HG02885 (cell line): Measurements from ENCODE around the gene DAB2IP.

Experiments
- ATAC-seq: cut with Tn5 transposase; IDR thresholded peaks from one replicate; pipeline ENCODE4 v1.9.1; 2021; ENCODE audit warnings: mild to moderate bottlenecking; ENCODE audit not compliant: unreplicated experiment, poor library complexity

Gene DAB2IP

DNA sequence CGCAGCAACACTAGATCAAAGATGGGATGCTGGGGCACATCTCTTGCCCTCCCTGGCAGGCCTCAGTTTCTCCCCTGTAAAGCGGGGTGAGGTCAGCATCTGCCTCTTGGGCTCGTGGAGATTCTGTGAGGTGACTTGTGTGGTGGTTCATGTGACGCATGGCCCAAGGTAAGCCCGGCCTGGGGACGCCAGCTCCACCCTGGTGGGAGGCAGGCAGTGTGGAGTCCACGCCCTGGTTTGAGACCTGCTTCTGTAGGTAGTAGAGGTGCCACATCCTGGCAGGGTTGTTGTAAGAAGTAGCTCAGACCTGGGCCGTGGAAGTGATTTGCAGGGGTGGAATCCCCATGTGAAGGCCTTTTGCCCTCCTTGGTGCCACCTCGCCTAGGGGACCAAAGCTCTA lies 101.5 kb downstream of the DAB2IP start:
- no peak for ATAC-seq

DNA sequence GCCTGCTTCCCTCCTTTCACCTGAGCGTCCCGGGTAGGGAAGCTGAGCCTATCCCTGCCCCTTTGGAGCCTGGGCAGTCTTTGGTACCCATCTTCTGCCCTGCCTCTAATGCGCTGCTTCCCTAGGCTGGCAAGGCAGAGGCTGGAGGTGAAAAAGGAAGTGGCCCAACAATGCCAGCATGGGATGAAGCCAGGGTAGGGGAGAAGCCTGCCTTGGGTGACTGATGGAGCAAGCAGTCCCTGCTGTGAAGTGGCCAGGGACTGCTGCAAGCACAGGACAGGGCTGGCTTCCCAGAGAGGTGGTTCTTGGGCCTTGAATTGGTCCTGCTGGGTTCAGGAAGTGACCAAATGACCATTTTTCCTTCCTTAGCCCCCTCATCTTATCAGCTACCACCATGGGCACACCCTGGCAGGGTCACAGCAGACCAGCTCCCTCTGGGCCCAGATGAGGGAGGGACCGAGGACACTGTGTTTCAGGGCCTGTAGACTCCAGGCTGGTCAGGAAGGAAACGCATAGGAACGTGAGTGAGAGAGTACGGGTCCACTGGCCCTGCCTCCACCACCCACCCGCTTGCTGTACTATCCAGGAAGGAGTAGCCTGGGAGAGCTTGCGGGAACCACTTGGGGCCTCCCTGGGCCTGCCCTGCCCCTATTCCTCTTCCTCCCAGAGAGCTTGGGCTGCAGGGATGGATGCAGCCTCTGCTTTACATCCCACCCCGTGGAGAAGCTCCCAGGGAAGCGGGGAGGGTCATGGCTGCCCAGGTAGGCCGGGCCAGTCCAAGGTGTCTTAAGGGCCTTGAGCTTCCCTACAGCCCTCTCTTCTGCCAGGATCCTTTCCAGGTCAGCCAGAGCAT lies 102.6 kb downstream of the DAB2IP start:
- no peak for ATAC-seq

DNA sequence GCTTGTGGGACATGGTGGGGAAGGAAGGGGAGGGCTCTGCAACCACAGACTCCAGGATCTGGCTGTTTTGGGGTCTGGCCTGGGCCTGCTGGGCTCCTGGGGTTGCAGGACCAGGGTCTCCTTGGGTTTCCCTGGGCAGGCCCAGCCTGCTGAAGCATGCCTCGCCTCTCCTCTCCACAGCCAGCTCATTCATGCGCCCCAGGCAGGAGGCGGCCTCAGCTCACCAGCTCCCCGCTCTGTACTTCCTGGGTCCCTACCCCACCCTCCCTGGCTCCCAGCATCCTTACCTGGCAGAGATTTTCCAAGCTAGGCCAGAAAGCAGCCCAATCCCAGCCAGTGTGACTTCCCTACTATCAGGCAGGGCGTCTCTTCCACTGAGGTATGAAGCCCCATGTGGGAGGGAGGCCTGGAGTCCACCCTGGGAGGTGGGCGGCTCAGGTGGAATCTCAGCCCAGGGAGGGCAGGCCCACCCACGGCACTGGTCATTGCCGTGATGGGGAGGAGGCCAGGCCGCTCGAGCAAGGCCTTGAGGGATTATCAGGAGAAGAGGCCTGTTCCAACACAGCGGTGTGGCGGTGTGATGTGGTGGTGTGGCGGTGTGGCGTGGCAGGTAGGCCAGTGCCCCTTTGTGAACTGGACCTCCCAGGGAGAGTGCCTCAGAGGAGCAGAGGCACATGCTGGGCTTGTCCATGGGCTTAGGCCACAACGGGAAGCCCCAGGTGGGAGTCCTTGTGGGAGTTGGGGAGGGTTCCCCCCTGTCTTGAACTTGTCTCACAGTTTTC lies 103.4 kb downstream of the DAB2IP start:
- no peak for ATAC-seq

DNA sequence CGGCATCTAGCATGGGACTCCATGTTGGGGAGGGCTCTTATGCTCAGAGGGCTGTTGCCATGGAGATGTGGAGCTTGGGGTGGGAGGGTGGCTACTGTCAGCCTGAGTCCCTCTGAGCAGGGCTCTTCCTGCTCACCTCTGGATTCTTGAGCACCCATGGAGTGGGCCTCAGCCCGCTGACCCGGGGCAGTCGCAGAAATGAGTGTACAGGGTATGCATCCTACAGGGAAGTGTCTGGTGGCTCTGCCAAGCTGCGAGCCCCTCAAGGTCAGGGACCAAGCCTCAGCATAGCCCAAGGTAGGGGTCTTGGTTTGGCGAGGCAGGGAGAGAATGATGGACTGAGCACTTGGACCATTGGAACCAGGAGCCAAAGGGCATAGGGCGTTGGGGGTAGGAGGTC lies 104.1 kb downstream of the DAB2IP start:
- no peak for ATAC-seq

DNA sequence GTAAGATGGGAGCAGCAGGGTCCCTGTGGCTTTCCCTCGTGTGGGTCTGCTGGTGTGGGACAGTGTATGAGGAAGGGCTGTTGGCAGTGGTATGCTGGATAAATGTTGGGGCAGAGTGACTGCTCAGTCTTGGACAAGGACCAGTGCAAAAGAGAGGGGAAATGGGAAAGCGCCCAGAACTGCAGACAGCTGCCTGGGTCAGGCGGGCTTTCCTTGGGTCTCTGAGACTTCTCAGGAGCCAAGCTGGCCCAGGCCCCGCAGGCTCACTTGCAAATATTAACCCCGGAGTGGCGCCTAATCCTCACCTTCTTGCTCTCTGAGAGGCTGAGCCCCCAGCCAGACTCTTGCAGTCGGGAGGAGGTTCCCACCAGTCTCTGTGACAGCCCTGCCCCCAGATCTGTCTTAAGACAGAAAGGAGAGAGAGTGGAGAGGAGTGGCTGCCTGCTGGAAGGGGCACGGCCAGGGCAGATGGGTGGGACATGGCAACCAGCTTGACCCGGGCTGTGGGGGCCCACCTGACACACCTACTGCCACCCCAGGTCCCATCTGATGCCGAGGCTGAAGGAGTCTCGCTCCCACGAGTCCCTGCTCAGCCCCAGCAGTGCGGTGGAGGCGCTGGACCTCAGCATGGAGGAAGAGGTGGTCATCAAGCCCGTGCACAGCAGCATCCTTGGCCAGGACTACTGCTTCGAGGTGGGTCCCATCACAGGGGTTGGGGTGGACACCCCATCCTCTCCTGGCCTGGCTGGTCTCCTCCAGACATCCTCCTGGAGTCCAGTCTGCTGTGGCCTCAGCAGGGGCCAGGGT lies 105.2 kb downstream of the DAB2IP start:
- ATAC-seq, result no peak

DNA sequence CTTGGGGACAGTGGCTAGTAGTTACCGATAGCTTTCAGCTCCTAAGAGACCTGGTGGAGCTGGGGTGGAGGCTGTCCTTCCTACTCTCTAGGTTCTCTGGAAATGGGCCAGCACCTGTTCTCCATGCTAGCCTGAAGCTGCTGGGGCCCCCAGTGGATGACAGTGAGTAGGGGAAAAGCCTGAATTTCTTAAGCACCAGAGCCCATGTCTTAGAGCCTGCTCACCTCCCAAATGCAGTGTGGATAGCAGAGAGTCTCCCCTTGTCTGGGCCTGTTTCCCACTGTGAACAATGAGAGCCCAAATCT lies 105.8 kb downstream of the DAB2IP start:
- ATAC-seq, result no peak

DNA sequence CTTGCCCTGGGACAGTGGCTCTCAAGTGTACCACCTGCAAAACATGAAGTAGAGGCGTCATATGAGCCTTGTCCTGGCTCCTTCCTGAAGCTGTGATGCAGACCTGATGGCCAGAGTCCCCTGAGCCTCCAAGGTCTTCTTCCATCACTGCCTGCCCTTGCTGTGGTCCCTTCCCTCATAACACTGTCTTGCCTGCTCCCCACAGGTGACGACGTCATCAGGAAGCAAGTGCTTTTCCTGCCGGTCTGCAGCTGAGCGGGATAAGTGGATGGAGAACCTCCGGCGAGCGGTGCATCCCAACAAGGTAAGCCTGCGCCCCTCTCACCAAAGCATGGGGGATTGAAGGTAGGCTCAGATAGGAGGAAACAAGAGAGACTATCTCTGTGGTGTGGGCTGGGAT lies 107.3 kb downstream of the DAB2IP start:
- no peak for ATAC-seq

DNA sequence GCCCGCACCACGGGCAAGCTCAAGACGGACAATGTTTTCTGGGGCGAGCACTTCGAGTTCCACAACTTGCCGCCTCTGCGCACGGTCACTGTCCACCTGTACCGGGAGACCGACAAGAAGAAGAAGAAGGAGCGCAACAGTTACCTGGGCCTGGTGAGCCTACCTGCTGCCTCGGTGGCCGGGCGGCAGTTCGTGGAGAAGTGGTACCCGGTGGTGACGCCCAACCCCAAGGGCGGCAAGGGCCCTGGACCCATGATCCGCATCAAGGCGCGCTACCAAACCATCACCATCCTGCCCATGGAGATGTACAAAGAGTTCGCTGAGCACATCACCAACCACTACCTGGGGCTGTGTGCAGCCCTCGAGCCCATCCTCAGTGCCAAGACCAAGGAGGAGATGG lies 108.6 kb downstream of the DAB2IP start:
- no peak for ATAC-seq

DNA sequence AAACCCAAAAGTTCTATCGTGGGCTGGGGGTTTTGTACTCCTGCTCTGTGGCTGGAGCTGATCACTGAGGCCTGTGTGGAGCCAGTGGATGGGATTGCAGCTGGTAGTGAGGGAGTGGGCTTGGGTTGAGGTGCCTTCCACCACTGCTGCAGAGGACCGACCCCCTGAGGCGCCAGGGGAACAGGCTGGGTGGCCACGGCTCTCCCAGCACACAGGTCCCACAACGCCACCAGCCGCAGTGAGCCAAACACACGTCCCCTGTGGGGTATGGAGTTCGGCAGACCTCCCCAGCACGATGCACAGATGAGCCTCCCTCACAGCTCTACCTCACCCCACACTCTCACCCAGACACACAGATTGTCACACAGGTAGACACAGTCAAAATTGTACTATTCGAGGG lies 109.1 kb downstream of the DAB2IP start:
- ATAC-seq, result no peak

DNA sequence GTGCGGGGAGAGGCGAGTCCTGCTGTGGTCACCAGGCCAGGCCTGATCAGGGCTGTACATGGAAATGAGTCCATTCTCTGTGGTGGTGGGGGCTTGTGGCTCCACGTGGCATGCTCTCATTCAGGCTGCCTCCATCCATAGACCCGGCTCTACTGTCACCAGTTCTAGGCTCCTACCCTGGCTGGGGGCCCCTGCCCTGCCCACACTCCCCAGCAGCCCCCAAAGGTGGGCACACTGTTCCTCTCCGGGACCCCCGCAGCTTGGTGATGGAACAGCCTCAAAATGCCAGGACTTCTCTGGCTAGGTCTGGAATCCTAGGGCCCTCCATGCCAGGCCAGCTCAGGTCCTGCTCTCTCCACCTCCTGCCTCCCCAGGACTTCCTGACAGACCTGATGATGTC lies 111.7 kb downstream of the DAB2IP start:
- no peak for ATAC-seq

DNA sequence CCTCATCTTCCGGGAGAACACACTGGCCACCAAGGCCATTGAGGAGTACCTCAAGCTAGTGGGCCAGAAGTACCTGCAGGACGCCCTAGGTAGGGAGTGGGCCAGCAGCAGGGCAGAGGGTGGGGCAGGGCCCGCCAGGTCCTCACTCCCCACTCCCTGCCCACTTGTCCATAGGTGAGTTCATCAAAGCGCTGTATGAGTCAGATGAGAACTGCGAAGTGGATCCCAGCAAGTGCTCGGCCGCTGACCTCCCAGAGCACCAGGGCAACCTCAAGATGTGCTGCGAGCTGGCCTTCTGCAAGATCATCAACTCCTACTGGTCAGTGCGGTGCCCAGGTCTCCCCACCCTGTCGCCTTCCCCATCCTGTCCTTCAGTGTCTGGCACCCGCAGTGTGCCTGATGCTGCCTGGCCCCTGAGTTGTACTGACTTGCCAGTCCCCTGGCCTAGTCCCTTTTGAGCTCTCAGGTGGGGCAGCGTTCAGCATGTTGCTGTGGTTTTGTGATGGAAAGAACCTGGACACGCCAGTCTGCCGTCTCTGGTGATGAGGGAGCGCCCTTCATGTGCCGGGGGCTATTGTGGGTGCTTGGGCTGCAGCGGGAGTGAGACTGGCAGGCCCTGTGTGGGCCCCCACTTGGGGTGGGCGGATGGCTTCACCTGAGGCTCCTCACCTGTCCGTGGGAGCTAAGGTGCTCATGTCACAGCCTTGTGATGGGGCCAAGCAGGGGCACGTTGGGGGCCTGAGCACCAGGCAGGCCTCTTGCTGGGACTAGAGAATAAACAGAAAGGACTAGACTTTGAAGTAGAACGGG lies 112.3 kb downstream of the DAB2IP start:
- ATAC-seq, result no peak

DNA sequence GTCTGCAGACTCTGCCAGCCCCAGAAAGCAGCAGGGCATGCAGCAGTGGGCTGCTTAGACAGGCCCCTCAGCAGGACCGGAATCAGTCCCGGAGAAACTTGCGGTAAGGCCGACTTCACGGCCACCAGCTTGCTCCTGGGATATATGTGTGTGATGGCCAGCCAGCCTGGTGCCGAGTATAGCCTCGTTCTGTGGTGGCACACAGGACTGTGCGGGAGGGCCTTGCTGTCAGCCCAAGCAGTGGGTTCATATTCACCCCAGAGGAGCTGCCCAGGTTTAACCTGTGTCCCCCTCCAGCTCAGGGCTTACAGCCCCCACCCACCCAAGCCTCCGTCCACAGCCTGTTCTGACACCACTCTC lies 112.9 kb downstream of the DAB2IP start:
- ATAC-seq, result no peak

DNA sequence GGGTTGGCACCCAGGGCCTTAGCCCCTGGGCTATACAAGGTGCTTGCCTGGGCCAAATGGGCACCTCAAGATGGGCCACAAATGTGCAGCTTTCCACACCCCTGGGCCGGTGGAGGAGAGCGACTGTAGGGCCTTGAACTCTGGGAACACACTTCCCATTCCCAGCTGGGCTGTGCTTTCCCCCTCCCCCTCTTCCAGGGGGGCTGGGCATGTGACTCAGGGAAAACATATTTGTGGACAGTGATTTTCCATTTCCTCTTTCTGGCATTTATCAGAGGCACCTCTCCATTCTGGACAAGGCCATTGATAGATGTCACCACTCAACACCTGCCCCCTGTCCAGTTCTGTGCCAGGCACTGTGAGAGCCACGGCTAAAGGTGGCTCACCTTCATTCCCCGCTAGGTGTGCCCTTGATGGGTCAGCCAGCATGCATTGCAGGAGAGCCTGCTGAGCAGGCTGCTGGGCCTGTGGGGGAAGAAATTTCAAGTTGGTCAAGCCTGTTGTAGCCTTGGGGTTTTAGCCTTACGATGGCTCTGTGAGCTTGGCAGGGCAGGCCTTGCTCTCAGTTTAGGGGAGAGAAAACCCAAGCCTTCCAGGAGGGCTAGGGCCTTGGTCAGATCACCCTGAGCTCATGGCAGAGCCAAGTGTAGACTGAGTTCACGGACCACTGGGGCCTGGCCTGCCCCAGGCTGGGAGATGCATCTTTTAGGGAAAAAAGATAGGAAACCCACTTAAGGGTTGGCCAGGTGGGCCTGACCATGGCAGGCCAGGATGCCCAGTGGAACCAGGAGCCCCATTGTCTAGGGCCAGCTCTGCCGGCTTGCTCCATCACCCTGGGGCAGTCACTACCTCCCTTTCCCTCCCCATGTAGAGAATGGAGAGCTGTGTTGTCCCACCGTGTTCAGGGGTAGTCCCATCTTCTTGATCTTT lies 113.9 kb downstream of the DAB2IP start:
- no peak for ATAC-seq

DNA sequence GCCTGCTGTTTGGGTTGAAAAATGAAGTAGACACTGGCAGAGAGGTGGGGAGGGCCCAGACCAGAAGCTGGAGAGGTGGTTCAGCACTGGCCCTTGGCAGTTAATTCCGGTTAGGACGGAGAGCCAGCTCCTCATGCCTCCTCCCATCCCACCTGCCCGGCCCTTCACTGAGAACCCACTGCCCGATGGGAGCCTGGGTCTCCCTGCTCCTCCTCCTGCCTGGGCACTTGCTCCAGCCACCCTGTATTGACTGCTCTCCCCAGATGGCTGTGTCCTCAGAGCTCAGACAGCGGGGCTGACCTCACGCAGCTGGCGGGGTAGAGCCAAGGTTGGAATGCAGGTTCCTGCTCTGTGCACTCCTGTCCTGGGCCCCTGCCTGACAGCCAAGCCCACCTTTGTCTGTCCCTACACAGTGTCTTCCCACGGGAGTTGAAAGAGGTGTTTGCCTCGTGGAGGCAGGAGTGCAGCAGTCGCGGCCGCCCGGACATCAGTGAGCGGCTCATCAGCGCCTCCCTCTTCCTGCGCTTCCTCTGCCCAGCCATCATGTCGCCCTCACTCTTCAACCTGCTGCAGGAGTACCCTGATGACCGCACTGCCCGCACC lies 114.7 kb downstream of the DAB2IP start:
- no peak for ATAC-seq

DNA sequence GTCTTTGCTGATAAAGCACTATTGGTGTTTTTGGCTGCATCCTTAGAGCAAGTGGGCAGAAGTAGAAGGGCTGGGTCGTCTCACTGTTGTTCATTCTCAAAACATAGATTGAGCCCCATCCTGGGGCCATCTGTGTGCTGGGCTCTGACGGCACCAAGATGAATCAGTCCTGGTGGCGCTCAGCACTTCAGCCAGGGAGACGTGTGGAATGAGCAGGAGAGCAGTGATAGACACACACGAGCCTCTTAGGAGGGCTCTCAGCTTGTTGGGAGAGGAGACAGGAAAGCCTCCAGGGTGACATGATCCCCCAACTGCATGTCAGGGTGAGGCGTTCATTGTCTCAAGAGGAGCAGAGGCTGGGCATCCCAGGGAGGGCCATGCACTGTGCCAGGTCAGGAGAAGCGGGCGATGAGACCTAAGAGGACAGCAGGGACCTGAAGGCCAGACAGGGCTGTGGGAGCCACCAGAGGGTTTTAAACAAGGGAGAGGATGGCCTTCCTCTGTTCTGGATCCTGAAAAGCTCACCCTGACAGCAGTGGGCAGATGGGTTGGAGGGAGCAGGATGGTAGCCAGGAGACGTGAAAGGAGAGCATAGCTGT lies 115.8 kb downstream of the DAB2IP start:
- ATAC-seq, result no peak

DNA sequence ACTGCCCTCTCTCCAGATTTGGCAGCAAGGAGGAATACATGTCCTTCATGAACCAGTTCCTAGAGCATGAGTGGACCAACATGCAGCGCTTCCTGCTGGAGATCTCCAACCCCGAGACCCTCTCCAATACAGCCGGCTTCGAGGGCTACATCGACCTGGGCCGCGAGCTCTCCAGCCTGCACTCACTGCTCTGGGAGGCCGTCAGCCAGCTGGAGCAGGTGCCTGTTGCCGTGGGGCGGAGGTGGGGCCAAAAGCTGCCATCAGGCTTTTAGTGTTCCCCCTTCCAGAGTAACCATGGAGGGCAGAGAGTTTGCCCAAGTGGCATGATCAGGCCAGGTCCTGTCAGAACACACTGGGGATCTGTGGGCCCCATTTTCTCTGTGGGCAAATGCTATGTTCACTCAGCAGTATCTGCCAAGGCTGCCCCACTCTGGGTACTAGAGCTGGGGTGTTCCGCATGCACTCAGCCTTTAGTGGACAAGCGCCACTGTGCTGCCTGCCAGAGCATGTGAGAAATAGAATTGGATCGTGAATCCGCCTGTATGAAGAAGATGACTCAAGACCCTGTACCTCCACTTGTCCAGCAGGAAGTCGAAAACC lies 117.1 kb downstream of the DAB2IP start:
- ATAC-seq, result no peak

DNA sequence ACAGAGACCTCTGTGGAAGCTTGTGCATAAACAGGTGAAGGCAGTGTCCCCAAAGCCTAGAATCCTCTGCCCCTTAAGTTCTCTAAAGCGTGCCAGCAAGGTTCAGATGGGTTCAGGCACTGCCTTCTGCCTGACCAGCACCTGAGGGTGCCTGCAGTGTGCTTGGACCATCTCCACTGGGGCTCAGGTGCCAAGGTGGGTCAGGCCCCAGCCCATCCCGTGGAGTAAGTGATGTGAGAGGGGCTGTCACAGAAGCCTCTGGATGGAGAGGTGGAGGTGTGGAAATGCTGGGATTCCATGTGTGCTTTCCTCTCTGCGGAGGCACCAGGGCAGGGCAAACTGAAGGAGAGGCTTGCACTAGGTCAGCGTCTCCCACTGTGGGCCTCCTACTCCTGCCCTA lies 118.5 kb downstream of the DAB2IP start:
- ATAC-seq, result no peak
